MCF 10A (cell line): ENCODE data around the gene TRAPPC8. TPM values are rescaled to one million over a fixed set of nuclear protein-coding genes. Genes with fewer than 3 reads are reported as not detected.

ENCODE experiments used
- BruUV-seq: library from RNA; stranded (reverse); fragments of 400-500 nt; replicated peaks from 2 replicates; lab custom pipeline; 2021; lab: Mats Ljungman, UMichigan
- CTCF ChIA-PET: fragments of 300-600 bp; sonication (Branson Sonifier 250); formaldehyde crosslinking; extraction: SDS; loops from one replicate; lab custom pipeline; 2021; ENCODE audit warnings: antibody characterized with exemption, inconsistent platforms; lab: Yijun Ruan, JAX
- POLR2A ChIA-PET: fragments of 300-600, 350-650 bp; sonication (Branson Sonifier 250); formaldehyde crosslinking; extraction: SDS; loops from one replicate; lab custom pipeline; 2020; ENCODE audit warnings: antibody characterized with exemption, inconsistent platforms; lab: Yijun Ruan, JAX
- DNase-seq: peaks from one replicate; pipeline ENCODE4 v3.0.0-alpha.2; 2018; ENCODE audit not compliant: unreplicated experiment
- H3K27ac Mint-ChIP-seq: one replicate; pipeline ENCODE4 v1.8.0; 2022; ENCODE audit warnings: mild to moderate bottlenecking, low read depth, mixed read lengths; ENCODE audit not compliant: unreplicated experiment
- H3K27me3 Mint-ChIP-seq: one replicate; pipeline ENCODE4 v1.8.0; 2022; ENCODE audit warnings: mixed read lengths; ENCODE audit not compliant: insufficient read depth, unreplicated experiment
- H3K36me3 Mint-ChIP-seq: one replicate; pipeline ENCODE4 v1.8.0; 2022; ENCODE audit warnings: mild to moderate bottlenecking, moderate library complexity, mixed read lengths; ENCODE audit not compliant: insufficient read depth, unreplicated experiment
- H3K4me1 Mint-ChIP-seq: one replicate; pipeline ENCODE4 v1.8.0; 2022; ENCODE audit warnings: mixed read lengths; ENCODE audit not compliant: insufficient read depth, unreplicated experiment
- H3K4me3 Mint-ChIP-seq: one replicate; pipeline ENCODE4 v1.8.0; 2022; ENCODE audit warnings: mild to moderate bottlenecking, moderate library complexity, mixed read lengths; ENCODE audit not compliant: unreplicated experiment
- H3K9me3 Mint-ChIP-seq: one replicate; pipeline ENCODE4 v1.8.0; 2022; ENCODE audit warnings: mixed read lengths; ENCODE audit not compliant: unreplicated experiment
- CTCF ChIP-seq: fragments of 200-600 bp; IDR thresholded peaks from one replicate; pipeline ENCODE4 v1.8.0; 2022; ENCODE audit warnings: antibody characterized with exemption, mild to moderate bottlenecking; ENCODE audit not compliant: unreplicated experiment
- intact Hi-C: fragments of 100-400 bp; cut with micrococcal nuclease; formaldehyde crosslinking; loops from 2 replicates; pipeline ENCODE4 v1.14.1; 2022
- total RNA-seq: library from RNA; stranded (reverse); gene quantifications from 2 replicates; pipeline ENCODE4 v1.2.3, GENCODE V29; 2022

The TRAPPC8 gene
- total RNA-seq, 1 experiment from 2014 or later = 29.0 TPM

DNA sequence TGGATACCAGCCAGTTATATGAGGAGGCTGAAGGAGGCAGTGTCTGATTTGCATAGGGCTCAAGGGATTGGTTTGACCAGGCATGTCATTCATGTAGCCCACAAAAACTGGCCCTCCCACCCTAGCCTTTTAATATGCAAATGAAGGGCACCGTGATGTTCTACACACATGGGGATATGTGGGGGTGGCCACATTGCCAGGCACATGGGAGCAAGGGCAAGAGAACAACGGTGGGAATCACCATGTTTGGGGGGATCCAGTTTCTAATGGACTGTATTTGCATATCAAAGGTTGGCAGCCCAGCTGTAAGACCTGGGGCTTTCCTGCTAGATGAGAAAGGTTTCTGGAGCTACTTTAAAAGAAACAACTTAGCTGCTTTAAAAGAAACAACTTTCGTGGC is 117.2 kb downstream of the TRAPPC8 start:
- intact Hi-C loops = no loop called here
- ChIA-PET CTCF (no interaction called here), POLR2A (interaction anchor here (1.1 kb wide), 1 partner anchor 856 kb away, joined by 3 read pairs; no protein-coding TSS in a partner anchor)
- no peaks in the 10 kb centered on the region for H3K27me3 Mint-ChIP-seq
- no peak for DNase-seq
- BruUV-seq = no TSS peak
- no peak overlapping the region for H3K4me3 Mint-ChIP-seq
- no peak for TF ChIP-seq CTCF
- peaks cover 32% of the 10 kb centered on the region for H3K36me3 Mint-ChIP-seq
- no peaks in the 10 kb centered on the region for H3K9me3 Mint-ChIP-seq
- no peak overlapping the region for H3K27ac Mint-ChIP-seq
- no peaks in the 10 kb centered on the region for H3K4me1 Mint-ChIP-seq

- no peak overlapping the region for H3K4me3 Mint-ChIP-seq
- ChIA-PET POLR2A (interaction anchor here (1.0 kb wide), 1 partner anchor 263 kb away, joined by 3 read pairs; no protein-coding TSS in a partner anchor), CTCF (interaction anchor here (0.6 to 3.1 kb wide), 9 partner anchors 39 to 1941 kb away, joined by 3 to 28 read pairs (median 3); no protein-coding TSS in a partner anchor)
- H3K36me3 Mint-ChIP-seq = peaks cover 8% of the 10 kb centered on the region
- no peak for DNase-seq
- intact Hi-C loops = no loop called here
- peaks cover 6% of the 10 kb centered on the region for H3K4me1 Mint-ChIP-seq
- no TSS peak for BruUV-seq
- no peaks in the 10 kb centered on the region for H3K9me3 Mint-ChIP-seq
- H3K27ac Mint-ChIP-seq = no peak overlapping the region
- H3K27me3 Mint-ChIP-seq = no peaks in the 10 kb centered on the region
- TF ChIP-seq CTCF = no peak
Measured at GRCh38 chr18:31821545-31822171, 121.3 kb downstream of the TRAPPC8 start.

DNA sequence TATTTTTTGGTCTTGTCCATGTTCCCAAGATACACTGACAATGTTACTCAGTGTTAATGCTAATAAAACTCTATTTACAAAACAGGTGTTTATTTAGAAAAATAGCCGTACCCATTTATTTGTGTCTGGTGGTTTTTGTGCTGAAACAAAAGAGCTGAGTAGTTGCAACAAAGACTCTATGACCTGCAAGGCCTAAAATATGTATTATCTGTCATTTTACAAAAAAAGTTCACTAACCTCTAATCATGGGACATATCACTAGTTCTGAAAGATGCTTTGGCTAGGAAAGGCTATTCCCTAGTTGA is 123.1 kb downstream of the TRAPPC8 start:
- no peak for TF ChIP-seq CTCF
- Mint-ChIP-seq H3K4me1 (peaks cover 6% of the 10 kb centered on the region), H3K27ac (no peak overlapping the region), H3K4me3 (no peak overlapping the region), H3K9me3 (no peaks in the 10 kb centered on the region), H3K36me3 (no peaks in the 10 kb centered on the region), H3K27me3 (no peaks in the 10 kb centered on the region)
- POLR2A ChIA-PET = no interaction called here
- DNase-seq = no peak
- no TSS peak for BruUV-seq
- CTCF ChIA-PET = interaction anchor here (0.6 to 3.1 kb wide), 28 partner anchors 9 to 396 kb away, joined by 3 to 28 read pairs (median 3); partner anchors contain the start of gene B4GALT6
- intact Hi-C loops = loop anchor here (1.0 to 5.0 kb wide), 7 partner anchors 79 to 849 kb away; no protein-coding TSS in a partner anchor

GRCh38 chr18:31819106-31819924 is 123.6 kb downstream of the TRAPPC8 start:
- Mint-ChIP-seq H3K27me3 (no peaks in the 10 kb centered on the region), H3K27ac (no peak overlapping the region), H3K36me3 (no peaks in the 10 kb centered on the region), H3K4me1 (peaks cover 6% of the 10 kb centered on the region), H3K9me3 (no peaks in the 10 kb centered on the region), H3K4me3 (no peak overlapping the region)
- CTCF ChIA-PET = interaction anchor here (0.6 to 3.1 kb wide), 25 partner anchors 10 to 294 kb away, joined by 3 to 28 read pairs (median 3); partner anchors contain the start of gene B4GALT6
- intact Hi-C loops = loop anchor here (1.0 to 5.0 kb wide), 7 partner anchors 78 to 849 kb away; no protein-coding TSS in a partner anchor
- no TSS peak for BruUV-seq
- POLR2A ChIA-PET = no interaction called here
- peak; percentile 62 for DNase-seq
- peak; percentile 58 for TF ChIP-seq CTCF
